Stimulated activated CD4-positive, alpha-beta T cell treated with anti-CD3 and anti-CD28 coated beads, TNF-alpha, amount 100 ng/mL, for 24 hours (primary cell): ENCODE measurements around the gene SLC38A9.
"Not testable (repeated sequence)": the region's sequence is repeated elsewhere in the genome, so short reads cannot be mapped to it uniquely, and the experiment has no call there.

Source experiments
- DNase-seq, 3 experiments: peaks; one replicate each; pipeline ENCODE4 v3.0.0-alpha.2; 2020; ENCODE audit warnings: low read depth in 3 of 3

Gene SLC38A9

GRCh38 chr5:55610542-55610941, 101.6 kb downstream of the SLC38A9 start:
- no peak for DNase-seq

GRCh38 chr5:55609413-55609812, 102.7 kb downstream of the SLC38A9 start:
- no peak for DNase-seq

GRCh38 chr5:55608595-55609349, 103.4 kb downstream of the SLC38A9 start:
- no peak for DNase-seq

GRCh38 chr5:55607309-55607708, 104.8 kb downstream of the SLC38A9 start:
- DNase-seq: not testable (repeated sequence)

GRCh38 chr5:55604611-55605067, 107.5 kb downstream of the SLC38A9 start:
- DNase-seq: no peak

- DNase-seq: no peak
Observed at GRCh38 chr5:55603922-55604321, 108.2 kb downstream of the SLC38A9 start.

- DNase-seq: no peak
Observed at GRCh38 chr5:55601628-55602027, 110.5 kb downstream of the SLC38A9 start.

- DNase-seq: no peak
Observed at GRCh38 chr5:55601204-55601618, 110.9 kb downstream of the SLC38A9 start.

- no peak for DNase-seq
Observed at GRCh38 chr5:55600497-55601203, 111.5 kb downstream of the SLC38A9 start.

- no peak for DNase-seq
Observed at GRCh38 chr5:55600086-55600485, 112.0 kb downstream of the SLC38A9 start.

GRCh38 chr5:55599148-55600050, 112.7 kb downstream of the SLC38A9 start:
- DNase-seq: no peak

GRCh38 chr5:55597014-55597981, 114.8 kb downstream of the SLC38A9 start:
- no peak for DNase-seq

- no peak for DNase-seq
Observed at GRCh38 chr5:55594671-55595070, 117.5 kb downstream of the SLC38A9 start.

- DNase-seq: no peak
Observed at GRCh38 chr5:55593115-55593472, 119.0 kb downstream of the SLC38A9 start.

GRCh38 chr5:55592388-55593114, 119.6 kb downstream of the SLC38A9 start:
- no peak for DNase-seq

GRCh38 chr5:55591686-55592085, 120.4 kb downstream of the SLC38A9 start:
- DNase-seq: no peak

- no peak for DNase-seq
Observed at GRCh38 chr5:55585206-55585610, 126.9 kb downstream of the SLC38A9 start.

- DNase-seq: no peak
Observed at GRCh38 chr5:55584398-55585205, 127.5 kb downstream of the SLC38A9 start.

GRCh38 chr5:55583578-55583977, 128.5 kb downstream of the SLC38A9 start:
- DNase-seq: no peak
